Thymus (tissue), 11 donors: ENCODE results near the gene C1QTNF12. TPM values are rescaled to one million over a fixed set of nuclear protein-coding genes. Genes with fewer than 3 reads are reported as not detected.
A peak's percentile ranks its signal among the peaks of the same experiment; 100 is the strongest.

Source experiments
- DNase-seq, 9 donors: peaks; one replicate each; pipeline ENCODE4 v3.0.0-alpha.2; 2013; ENCODE audit warnings: low spot score in 9 of 9, low read depth in 6 of 9, missing footprints in 1 of 9
- H3K27ac ChIP-seq, 2 donors: one replicate each; pipeline ENCODE4 v1.5.1; 2013; ENCODE audit warnings: control low read depth in 1 of 2, low read depth in 1 of 2, low read length in 1 of 2, mild to moderate bottlenecking in 1 of 2, moderate library complexity in 1 of 2
- H3K27me3 ChIP-seq, 2 donors: one replicate each; pipeline ENCODE4 v1.5.1; 2013; ENCODE audit warnings: low read length in 1 of 2; ENCODE audit not compliant: control insufficient read depth in 2 of 2, insufficient read depth in 1 of 2
- H3K36me3 ChIP-seq, 2 donors: one replicate each; pipeline ENCODE4 v1.5.1; 2013; ENCODE audit warnings: low read length in 1 of 2, mild to moderate bottlenecking in 1 of 2, moderate library complexity in 1 of 2; ENCODE audit not compliant: control insufficient read depth in 2 of 2, insufficient read depth in 2 of 2
- H3K4me1 ChIP-seq, 2 donors: one replicate each; pipeline ENCODE4 v1.5.1; 2013; ENCODE audit warnings: low read length in 2 of 2; ENCODE audit not compliant: control insufficient read depth in 2 of 2, insufficient read depth in 2 of 2
- H3K4me3 ChIP-seq, 2 donors: one replicate each; pipeline ENCODE4 v1.5.1; 2013; ENCODE audit warnings: low read length in 2 of 2, control low read depth in 1 of 2, mild to moderate bottlenecking in 1 of 2
- H3K9me3 ChIP-seq, 2 donors: one replicate each; pipeline ENCODE4 v1.5.1; 2013; ENCODE audit warnings: low read length in 1 of 2, mild to moderate bottlenecking in 1 of 2; ENCODE audit not compliant: control insufficient read depth in 2 of 2, insufficient read depth in 1 of 2
- WGBS: extraction: QIAGEN DNeasy Blood & Tissue Kit; methylation state at CpG from one replicate; pipeline ENCODE4 v1.1.7; 2013; 5-methylcytosine and 5-hydroxymethylcytosine counted together
- polyA plus RNA-seq: library from polyadenylated mRNA; stranded (reverse); fragments of 200-250 nt; gene quantifications from one replicate; pipeline ENCODE4 v1.2.3, GENCODE V29; 2013
- total RNA-seq: library from RNA; stranded (reverse); fragments of 120-200 nt; gene quantifications from one replicate; pipeline ENCODE4 v1.2.4, GENCODE V29; 2013
- donor health status: healthy.

The C1QTNF12 gene
- total and polyA plus RNA-seq, 2 donors = 2.1 to 3.4 TPM

DNA sequence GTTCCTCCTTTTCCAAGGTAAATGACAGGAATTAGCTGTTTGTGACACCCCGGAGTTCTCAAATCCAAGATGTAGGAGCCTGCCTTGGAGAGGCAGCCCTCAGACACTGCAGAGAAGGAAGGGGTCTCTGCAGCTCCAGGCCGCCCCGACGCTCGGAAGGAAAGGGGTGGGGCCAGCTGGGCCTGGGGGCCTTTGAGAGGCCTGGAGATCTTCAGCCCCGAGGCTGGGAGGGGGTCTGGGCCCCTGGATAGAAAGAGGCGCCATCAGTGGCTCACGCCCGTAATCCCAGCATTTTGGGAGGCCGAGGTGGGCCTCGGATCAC lies 39.0 kb downstream of the C1QTNF12 start:
- H3K36me3 ChIP-seq = no peaks in the 10 kb centered on the region
- H3K4me1 ChIP-seq = peaks cover 5 to 31% of the 10 kb centered on the region in 2 donors
- peaks cover 39 to 85% of the 10 kb centered on the region in 2 donors for H3K27me3 ChIP-seq
- no peaks in the 10 kb centered on the region for H3K9me3 ChIP-seq
- DNase-seq = no peak
- H3K4me3 ChIP-seq = no peak overlapping the region
- WGBS = 68% methylated on average over 11 of the region's 11 CpGs
- no peak overlapping the region for H3K27ac ChIP-seq

- Histone ChIP-seq H3K27ac (no peak overlapping the region), H3K36me3 (no peaks in the 10 kb centered on the region), H3K27me3 (peaks cover 39 to 83% of the 10 kb centered on the region in 2 donors), H3K4me1 (peaks cover 5 to 30% of the 10 kb centered on the region in 2 donors), H3K9me3 (no peaks in the 10 kb centered on the region), H3K4me3 (no peak overlapping the region)
- DNase-seq = no peak
- 69% methylated on average over 19 of the region's 19 CpGs for WGBS
Measured at GRCh38 chr1:1206966-1207531, 39.5 kb downstream of the C1QTNF12 start.

GRCh38 chr1:1206376-1206965 lies 40.1 kb downstream of the C1QTNF12 start, which contains the start of gene TNFRSF18:
TNFRSF18 (minus strand) TSS chr1:1206592; CDS start chr1:1206571, 21 bp downstream.
- Histone ChIP-seq H3K36me3 (no peaks in the 10 kb centered on the region), H3K27ac (no peak within 1 kb of the TSS), H3K27me3 (peaks cover 37 to 83% of the 10 kb centered on the region in 2 donors), H3K9me3 (no peaks in the 10 kb centered on the region), H3K4me1 (peaks cover 5 to 26% of the 10 kb centered on the region in 2 donors), H3K4me3 (peak within 1 kb of the TSS in 1 of 2 donors; percentile 0)
- DNase-seq = no peak
- WGBS = 8% methylated on average over 49 of the region's 49 CpGs

GRCh38 chr1:1205769-1206375 lies 40.6 kb downstream of the C1QTNF12 start:
- H3K4me1 ChIP-seq = peaks cover 8 to 26% of the 10 kb centered on the region in 2 donors

DNA sequence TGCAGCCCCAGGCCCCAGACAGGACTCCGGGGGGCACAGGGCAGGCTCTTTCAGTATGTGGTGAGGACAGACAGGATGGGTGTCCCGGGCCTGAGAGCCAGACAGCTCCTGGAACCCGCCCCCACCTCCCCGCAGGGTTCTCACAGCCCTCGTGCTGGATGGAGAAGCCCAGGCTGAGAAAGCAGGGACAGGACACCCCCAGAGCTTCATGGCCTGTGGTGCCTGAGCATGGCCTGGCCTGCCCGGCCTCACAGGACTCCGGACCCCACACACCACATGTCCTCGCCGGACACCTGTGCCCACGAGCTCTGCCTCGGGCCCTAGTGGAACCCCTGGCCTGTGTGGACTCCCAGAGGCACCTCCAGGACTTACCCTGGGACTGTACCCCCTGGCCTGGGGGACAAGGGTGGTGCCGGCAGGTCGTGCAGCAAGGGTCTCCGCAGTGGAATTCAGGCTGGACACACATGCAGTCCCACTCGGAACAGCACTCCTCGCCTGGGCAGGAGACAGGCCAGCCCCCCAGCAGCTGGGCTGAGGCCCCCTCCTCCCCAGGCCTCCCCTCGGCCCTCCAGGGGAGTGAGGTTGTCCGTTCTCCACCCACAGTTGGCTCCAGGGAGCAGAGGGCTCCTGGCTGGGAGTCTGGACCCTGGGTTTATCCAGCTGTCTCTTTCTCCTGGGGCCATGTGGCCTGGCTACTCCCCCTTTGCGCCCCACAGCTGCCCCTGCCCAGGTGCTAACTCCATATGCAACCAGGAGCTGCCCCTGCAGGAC lies 41.3 kb downstream of the C1QTNF12 start:
- DNase-seq = no peak
- 91% methylated on average over 19 of the region's 19 CpGs for WGBS
- no peaks in the 10 kb centered on the region for H3K36me3 ChIP-seq
- H3K27me3 ChIP-seq = peaks cover 50 to 84% of the 10 kb centered on the region in 2 donors
- peaks cover 0 to 1% of the 10 kb centered on the region in 2 donors for H3K9me3 ChIP-seq
- H3K4me3 ChIP-seq = no peak overlapping the region
- no peak overlapping the region for H3K27ac ChIP-seq
- H3K4me1 ChIP-seq = peaks cover 8 to 29% of the 10 kb centered on the region in 2 donors

More at GRCh38 chr1:1205769-1206375, 40.6 kb downstream of the C1QTNF12 start:
- H3K27me3 ChIP-seq = peaks cover 43 to 84% of the 10 kb centered on the region in 2 donors
- H3K27ac ChIP-seq = no peak overlapping the region
- no peak for DNase-seq
- 15% methylated on average over 31 of the region's 31 CpGs for WGBS
- no peaks in the 10 kb centered on the region for H3K9me3 ChIP-seq
- peak overlapping the region in 1 of 2 donors; percentile 0 for H3K4me3 ChIP-seq
- H3K36me3 ChIP-seq = no peaks in the 10 kb centered on the region

- Histone ChIP-seq H3K9me3 (peaks cover 0 to 1% of the 10 kb centered on the region in 2 donors), H3K27me3 (peaks cover 55 to 85% of the 10 kb centered on the region in 2 donors), H3K4me3 (no peak overlapping the region), H3K27ac (no peak overlapping the region), H3K4me1 (peaks cover 8 to 26% of the 10 kb centered on the region in 2 donors), H3K36me3 (no peaks in the 10 kb centered on the region)
- WGBS = 93% methylated on average over 8 of the region's 8 CpGs
- DNase-seq = no peak
Measured at GRCh38 chr1:1204425-1204920, 42.0 kb downstream of the C1QTNF12 start.

DNA sequence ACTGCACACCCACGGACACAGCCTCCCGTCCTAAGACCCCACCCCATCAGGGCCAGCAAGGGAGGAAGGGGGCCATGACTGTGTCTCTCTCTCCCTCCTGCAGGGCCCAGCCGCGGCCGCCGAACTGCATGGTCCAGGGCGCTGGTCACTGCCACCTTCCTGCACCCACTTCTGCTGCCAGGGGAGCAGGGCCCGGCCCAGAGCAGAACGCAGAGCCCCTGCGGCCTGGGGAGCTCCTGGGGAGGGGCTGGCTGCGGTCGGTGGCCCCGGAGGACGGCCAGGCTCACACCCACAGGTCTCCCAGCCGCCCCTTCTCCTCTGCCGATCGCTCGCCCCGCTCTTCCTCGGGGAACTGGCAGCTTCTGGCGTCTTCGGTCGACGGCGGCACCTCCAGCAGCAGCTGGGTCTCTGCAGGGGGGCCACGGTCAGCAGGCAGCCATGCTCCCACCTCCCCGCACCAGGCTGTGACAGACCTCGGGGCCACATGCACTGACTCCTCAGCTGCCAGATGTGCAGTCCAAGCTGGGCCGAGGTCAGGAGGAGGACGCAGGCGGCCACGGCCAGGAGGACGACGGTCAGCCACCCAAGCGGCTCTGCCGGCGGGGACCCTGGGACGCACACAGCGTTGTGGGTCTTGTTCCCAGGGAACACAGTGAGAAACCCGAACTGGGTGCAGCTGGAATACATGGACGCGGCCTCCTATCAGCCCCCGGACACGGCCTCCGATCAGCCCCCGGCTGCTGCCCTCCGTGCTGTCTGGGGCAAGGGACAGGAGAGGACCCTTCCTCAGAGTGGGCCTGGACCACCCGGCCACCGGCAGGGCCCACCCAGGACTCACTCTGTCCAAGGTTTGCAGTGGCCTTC lies 42.7 kb downstream of the C1QTNF12 start:
- Histone ChIP-seq H3K27me3 (peaks cover 55 to 83% of the 10 kb centered on the region in 2 donors), H3K27ac (no peak overlapping the region), H3K9me3 (peaks cover 0 to 1% of the 10 kb centered on the region in 2 donors), H3K36me3 (no peaks in the 10 kb centered on the region), H3K4me3 (no peak overlapping the region), H3K4me1 (peaks cover 3 to 20% of the 10 kb centered on the region in 2 donors)
- DNase-seq = no peak
- WGBS = 95% methylated on average over 49 of the region's 49 CpGs

- Histone ChIP-seq H3K4me1 (peaks cover 3 to 12% of the 10 kb centered on the region in 2 donors), H3K4me3 (no peak overlapping the region), H3K9me3 (peaks cover 0 to 1% of the 10 kb centered on the region in 2 donors), H3K27me3 (peaks cover 51 to 75% of the 10 kb centered on the region in 2 donors), H3K27ac (no peak overlapping the region), H3K36me3 (no peaks in the 10 kb centered on the region)
- WGBS = 91% methylated on average over 27 of the region's 27 CpGs
- no peak for DNase-seq
Measured at GRCh38 chr1:1202831-1203560, 43.5 kb downstream of the C1QTNF12 start.
